H1 (cell line): ENCODE measurements around the gene CWC25. TPM values are rescaled to one million over a fixed set of nuclear protein-coding genes. Genes with fewer than 3 reads are reported as not detected.

Experiments
- CEBPB ChIP-seq: IDR thresholded peaks from 2 replicates; pipeline ENCODE4 v1.6.1; 2012; ENCODE audit warnings: low read depth, low read length
- CHD1 ChIP-seq: IDR thresholded peaks from 2 replicates; pipeline ENCODE4 v1.6.1; 2012; ENCODE audit warnings: low read depth, low read length, improper control_type of control experiment
- CREB1 ChIP-seq: IDR thresholded peaks from 2 replicates; pipeline ENCODE4 v1.6.1; 2012; ENCODE audit warnings: inconsistent platforms
- CTBP2 ChIP-seq: IDR thresholded peaks from 2 replicates; pipeline ENCODE4 v1.7.0; 2011; ENCODE audit warnings: borderline replicate concordance, mild to moderate bottlenecking, moderate library complexity, mixed read lengths, low read length; ENCODE audit not compliant: insufficient read depth, insufficient read length
- EGR1 ChIP-seq: IDR thresholded peaks from 2 replicates; pipeline ENCODE4 v1.6.1; 2011; ENCODE audit warnings: low read depth, low read length, borderline replicate concordance
- HDAC2 ChIP-seq, 2 experiments: fragments of 300-600 bp in 1 of 2; sonication (generic) in 1 of 2; IDR thresholded peaks; 2 replicates each; pipeline ENCODE4 v1.6.1; 2011 to 2012; ENCODE audit warnings: low read depth in 2 of 2, low read length in 2 of 2, mild to moderate bottlenecking in 2 of 2, moderate library complexity in 2 of 2, borderline replicate concordance in 1 of 2, inconsistent platforms in 1 of 2
- KDM5A ChIP-seq: fragments of 200-600 bp; IDR thresholded peaks from 2 replicates; pipeline ENCODE4 v1.7.1; 2012; ENCODE audit warnings: mild to moderate bottlenecking, low read length, inconsistent platforms, mixed read lengths
- MAFK ChIP-seq: IDR thresholded peaks from 2 replicates; pipeline ENCODE4 v1.6.1; 2012; ENCODE audit warnings: low read depth, mild to moderate bottlenecking, improper control_type of control experiment, low read length
- NANOG ChIP-seq: IDR thresholded peaks from 2 replicates; pipeline ENCODE4 v1.6.1; 2011; ENCODE audit warnings: low read length, low read depth, mild to moderate bottlenecking, inconsistent platforms; ENCODE audit not compliant: insufficient read depth, poor library complexity, severe bottlenecking
- POLR2AphosphoS5 ChIP-seq: IDR thresholded peaks from 2 replicates; pipeline ENCODE4 v1.6.1; 2011; ENCODE audit warnings: low read depth, low read length
- POU5F1 ChIP-seq: IDR thresholded peaks from 2 replicates; pipeline ENCODE4 v1.6.1; 2011; ENCODE audit warnings: low read depth, mild to moderate bottlenecking, low read length, moderate library complexity
- RAD21 ChIP-seq, 2 experiments: IDR thresholded peaks in 1 of 2; conservative IDR thresholded peaks in 1 of 2; 2 replicates each; pipeline ENCODE4 v1.6.1; 2011; ENCODE audit warnings: low read depth in 2 of 2, low read length in 2 of 2, improper control_type of control experiment in 1 of 2, inconsistent platforms in 1 of 2, mild to moderate bottlenecking in 1 of 2, moderate library complexity in 1 of 2
- RBBP5 ChIP-seq: IDR thresholded peaks from 2 replicates; pipeline ENCODE4 v1.7.1; 2012; ENCODE audit warnings: low read depth, mild to moderate bottlenecking, inconsistent platforms, low read length, moderate library complexity, borderline replicate concordance
- SAP30 ChIP-seq: fragments of 300-600 bp; sonication (generic); IDR thresholded peaks from 2 replicates; pipeline ENCODE4 v1.7.1; 2012; ENCODE audit warnings: low read length, moderate library complexity, mild to moderate bottlenecking, inconsistent platforms; ENCODE audit not compliant: insufficient read depth, insufficient replicate concordance
- SIN3A ChIP-seq, 2 experiments: IDR thresholded peaks in 1 of 2; conservative IDR thresholded peaks in 1 of 2; 2 replicates each; pipeline ENCODE4 v1.6.1; 2011 to 2012; ENCODE audit warnings: low read length in 2 of 2, improper control_type of control experiment in 1 of 2, low read depth in 1 of 2, mild to moderate bottlenecking in 1 of 2
- SRF ChIP-seq: IDR thresholded peaks from 2 replicates; pipeline ENCODE4 v1.6.1; 2011; ENCODE audit warnings: mild to moderate bottlenecking, low read depth, low read length, moderate library complexity
- TAF1 ChIP-seq: IDR thresholded peaks from 2 replicates; pipeline ENCODE4 v1.6.1; 2011; ENCODE audit warnings: mild to moderate bottlenecking, low read depth, low read length
- USF2 ChIP-seq: IDR thresholded peaks from 2 replicates; pipeline ENCODE4 v1.6.1; 2011; ENCODE audit warnings: low read length, improper control_type of control experiment
- ZNF274 ChIP-seq: IDR thresholded peaks from 2 replicates; pipeline ENCODE4 v1.7.0; 2012; ENCODE audit warnings: low read length, borderline replicate concordance; ENCODE audit errors: extremely low read depth
- polyA plus RNA-seq, 7 experiments: library from polyadenylated mRNA; depleted of rRNA in 3 of 7; stranded (reverse) in 5 of 7; unstranded in 2 of 7; fragments of >200 nt in 5 of 7; fragments of 200-250 nt in 2 of 7; gene quantifications; 1 replicate in 5 of 7; 2 replicates in 1 of 7; 4 replicates in 1 of 7; pipeline versions ENCODE4 v1.2.1 to v1.2.3, GENCODE V29; 2011 to 2013; ENCODE audit warnings: missing spikeins in 2 of 7, mixed read lengths in 2 of 7
- total RNA-seq: library from RNA; stranded (reverse); fragmentation: NEBNext Ultra II Directional; extraction: Animal tissue kit (Norgen Biotek cat#: 25700); gene quantifications from 2 replicates; pipeline ENCODE4 v1.2.1, GENCODE V29; 2021
- TF ChIP-seq, protein P1 (sequence below): IDR thresholded peaks from 2 replicates; pipeline ENCODE4 v1.6.1; 2012; ENCODE audit warnings: inconsistent platforms
- TF ChIP-seq, protein P2 (sequence below): IDR thresholded peaks from 2 replicates; pipeline ENCODE4 v1.6.1; 2012; ENCODE audit warnings: inconsistent platforms

CWC25 gene
- total and polyA plus RNA-seq, 2 of the 8 experiments (the other 6 are each of a cell fraction or from before 2014, with no cell fraction given), result 11.1 to 13.1 TPM

DNA sequence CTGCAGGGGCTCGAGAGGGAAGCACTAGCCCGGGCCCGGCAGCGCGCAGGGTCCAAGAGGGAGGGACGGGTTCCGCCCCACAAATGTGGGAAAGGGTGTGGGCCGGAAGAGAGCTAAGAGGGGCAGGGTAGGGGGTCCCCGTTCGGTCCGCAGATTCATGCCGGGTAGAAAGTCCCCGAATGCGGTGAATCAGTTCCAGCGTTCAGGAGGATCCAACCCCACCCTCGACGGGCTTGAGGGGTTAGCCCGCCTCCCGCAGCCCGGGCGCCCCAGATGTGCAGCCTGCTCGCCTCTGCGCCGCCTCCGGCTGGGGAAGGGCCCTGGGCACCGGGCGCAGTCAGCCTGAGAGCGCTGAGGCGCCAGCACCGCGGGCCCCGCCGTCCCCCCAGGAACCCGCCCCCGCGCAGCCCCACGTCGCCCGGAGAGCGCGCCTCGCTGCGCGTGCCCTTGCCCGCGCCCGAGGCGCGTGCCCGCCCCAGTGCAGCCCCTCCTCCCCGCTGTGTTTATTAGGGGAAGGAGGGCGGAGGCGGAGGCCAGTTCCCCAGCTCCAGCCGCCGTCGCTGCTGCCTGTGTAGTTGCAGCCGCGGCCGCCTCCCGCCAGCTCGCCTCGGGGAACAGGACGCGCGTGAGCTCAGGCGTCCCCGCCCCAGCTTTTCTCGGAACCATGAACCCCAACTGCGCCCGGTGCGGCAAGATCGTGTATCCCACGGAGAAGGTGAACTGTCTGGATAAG is 44.6 kb upstream of the CWC25 start, which contains the start of gene LASP1 (continued):
- TF ChIP-seq CTBP2 (peak; percentile 16), CHD1 (no peak), USF2 (no peak), MAFK (no peak), CEBPB (no peak), KDM5A (no peak), POLR2AphosphoS5 (peak; percentile 74), SRF (no peak), RBBP5 (peak; percentile 99), RAD21 (IDR thresholded peaks at IDR 0.05 in 1 of 2, conservative IDR thresholded peaks at IDR 0.05 in 1 of 2; ENCODE audit: low read depth in 2 of 2, low read length in 2 of 2) (no peak), EGR1 (peak; percentile 84; the same call in 1 of the 2 replicates), NANOG (no peak), TAF1 (peak; percentile 77), POU5F1 (no peak), SAP30 (no peak), ZNF274 (no peak), SIN3A (conservative IDR thresholded peaks at IDR 0.05 in 1 of 2, IDR thresholded peaks at IDR 0.05 in 1 of 2; ENCODE audit: low read depth in 1 of 2, low read length in 2 of 2) (peak; percentile 37 to 75; a peak in 1 of 4 replicates), CREB1 (no peak), HDAC2 (IDR thresholded peaks at IDR 0.05; ENCODE audit: borderline replicate concordance in 1 of 2, low read depth in 2 of 2, low read length in 2 of 2) (no peak)
- TF ChIP-seq, protein P1, sequence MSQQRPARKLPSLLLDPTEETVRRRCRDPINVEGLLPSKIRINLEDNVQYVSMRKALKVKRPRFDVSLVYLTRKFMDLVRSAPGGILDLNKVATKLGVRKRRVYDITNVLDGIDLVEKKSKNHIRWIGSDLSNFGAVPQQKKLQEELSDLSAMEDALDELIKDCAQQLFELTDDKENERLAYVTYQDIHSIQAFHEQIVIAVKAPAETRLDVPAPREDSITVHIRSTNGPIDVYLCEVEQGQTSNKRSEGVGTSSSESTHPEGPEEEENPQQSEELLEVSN, result no peak
- TF ChIP-seq, protein P2, sequence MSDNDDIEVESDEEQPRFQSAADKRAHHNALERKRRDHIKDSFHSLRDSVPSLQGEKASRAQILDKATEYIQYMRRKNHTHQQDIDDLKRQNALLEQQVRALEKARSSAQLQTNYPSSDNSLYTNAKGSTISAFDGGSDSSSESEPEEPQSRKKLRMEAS, result no peak
